B cell (primary cell): Measurements from ENCODE around the gene FBRS.

Experiments
- EZH2 ChIP-seq: IDR thresholded peaks from 2 replicates; pipeline ENCODE4 v1.6.1; 2012; ENCODE audit warnings: borderline replicate concordance, low read depth, mild to moderate bottlenecking, moderate library complexity, low read length; ENCODE audit not compliant: insufficient read depth, poor library complexity, severe bottlenecking
- TF ChIP-seq, protein P1 (sequence below): fragments of 200-600 bp; IDR thresholded peaks from one replicate; pipeline ENCODE4 v1.8.0; 2022; ENCODE audit warnings: antibody characterized with exemption, mild to moderate bottlenecking

GRCh38 chr16:30675143-30675542 is 16.9 kb downstream of the FBRS start:
- TF ChIP-seq, protein P1, sequence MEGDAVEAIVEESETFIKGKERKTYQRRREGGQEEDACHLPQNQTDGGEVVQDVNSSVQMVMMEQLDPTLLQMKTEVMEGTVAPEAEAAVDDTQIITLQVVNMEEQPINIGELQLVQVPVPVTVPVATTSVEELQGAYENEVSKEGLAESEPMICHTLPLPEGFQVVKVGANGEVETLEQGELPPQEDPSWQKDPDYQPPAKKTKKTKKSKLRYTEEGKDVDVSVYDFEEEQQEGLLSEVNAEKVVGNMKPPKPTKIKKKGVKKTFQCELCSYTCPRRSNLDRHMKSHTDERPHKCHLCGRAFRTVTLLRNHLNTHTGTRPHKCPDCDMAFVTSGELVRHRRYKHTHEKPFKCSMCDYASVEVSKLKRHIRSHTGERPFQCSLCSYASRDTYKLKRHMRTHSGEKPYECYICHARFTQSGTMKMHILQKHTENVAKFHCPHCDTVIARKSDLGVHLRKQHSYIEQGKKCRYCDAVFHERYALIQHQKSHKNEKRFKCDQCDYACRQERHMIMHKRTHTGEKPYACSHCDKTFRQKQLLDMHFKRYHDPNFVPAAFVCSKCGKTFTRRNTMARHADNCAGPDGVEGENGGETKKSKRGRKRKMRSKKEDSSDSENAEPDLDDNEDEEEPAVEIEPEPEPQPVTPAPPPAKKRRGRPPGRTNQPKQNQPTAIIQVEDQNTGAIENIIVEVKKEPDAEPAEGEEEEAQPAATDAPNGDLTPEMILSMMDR: no peak
- no peak for TF ChIP-seq EZH2
